ENCODE measurements around the gene RIPOR1.

- TF ChIP-seq EZH2 (IDR thresholded peaks at IDR 0.05; ENCODE audit: insufficient read depth, low read length): no peak
- TF ChIP-seq CTCF (IDR thresholded peaks at IDR 0.05; ENCODE audit: insufficient read depth, low read depth, low read length): no peak
These were observed 32.3 kb downstream of the RIPOR1 start for GRCh38 chr16:67560827-67561342.
